A673 (cell line): ENCODE measurements around the gene HAP1. TPM values are rescaled to one million over a fixed set of nuclear protein-coding genes. Genes with fewer than 3 reads are reported as not detected.

Experiments used
- Bru-seq: library from RNA; stranded (reverse); fragments of 400-500 nt; gene quantifications from one replicate; lab custom pipeline; 2021; lab: Mats Ljungman, UMichigan
- BruChase-seq, 2 experiments: library from RNA; stranded (reverse); fragments of 400-500 nt; gene quantifications; one replicate each; lab custom pipeline; 2021; lab: Mats Ljungman, UMichigan
- BruUV-seq: library from RNA; stranded (reverse); fragments of 400-500 nt; replicated peaks from 2 replicates; lab custom pipeline; 2021; lab: Mats Ljungman, UMichigan
- CTCF ChIA-PET: fragments of 300-600 bp; sonication (Branson Sonifier 250); formaldehyde crosslinking; loops from one replicate; lab custom pipeline; 2022; ENCODE audit warnings: antibody characterized with exemption; lab: Charles Lee
- POLR2A ChIA-PET: fragments of 300-600 bp; sonication (Branson Sonifier 250); formaldehyde crosslinking; loops from one replicate; lab custom pipeline; 2022; ENCODE audit warnings: antibody characterized with exemption; ENCODE audit not compliant: low non-redundant PET; lab: Charles Lee
- DNase-seq: peaks from one replicate; pipeline ENCODE4 v3.0.0-alpha.2; 2015; ENCODE audit warnings: low spot score
- H3K27ac ChIP-seq: fragments of 200-600 bp; sonication (generic); 2 replicates; pipeline ENCODE4 v1.5.1; 2016; ENCODE audit warnings: mixed run types, low read depth, mild to moderate bottlenecking, mixed read lengths, antibody characterized with exemption, low read length; ENCODE audit not compliant: poor library complexity, severe bottlenecking
- H3K27me3 ChIP-seq: fragments of 200-600 bp; sonication (generic); replicated peaks from 2 replicates; pipeline ENCODE4 v1.6.1; 2017; ENCODE audit warnings: mixed run types, low read depth, mild to moderate bottlenecking, mixed read lengths, antibody characterized with exemption, low read length; ENCODE audit not compliant: insufficient read depth, poor library complexity
- H3K36me3 ChIP-seq: fragments of 200-600 bp; sonication (generic); 2 replicates; pipeline ENCODE4 v1.6.1; 2016; ENCODE audit warnings: mixed run types, mild to moderate bottlenecking, mixed read lengths, antibody characterized with exemption, low read length; ENCODE audit not compliant: insufficient read depth, poor library complexity, severe bottlenecking
- H3K4me1 ChIP-seq: fragments of 200-600 bp; sonication (generic); 2 replicates; pipeline ENCODE4 v1.6.1; 2017; ENCODE audit warnings: mixed run types, mild to moderate bottlenecking, mixed read lengths, antibody characterized with exemption, low read length; ENCODE audit not compliant: insufficient read depth, poor library complexity, severe bottlenecking
- H3K4me3 ChIP-seq: fragments of 200-600 bp; sonication (generic); 2 replicates; pipeline ENCODE4 v1.5.1; 2016; ENCODE audit warnings: low read depth, mixed run types, mild to moderate bottlenecking, mixed read lengths, low read length; ENCODE audit not compliant: poor library complexity, severe bottlenecking
- H3K9me3 ChIP-seq: fragments of 200-600 bp; sonication (generic); 2 replicates; pipeline ENCODE4 v1.6.1; 2016; ENCODE audit warnings: mixed run types, low read depth, mild to moderate bottlenecking, mixed read lengths, antibody characterized with exemption, low read length; ENCODE audit not compliant: poor library complexity, severe bottlenecking
- EZH2 ChIP-seq: fragments of 200-600 bp; sonication (generic); IDR thresholded peaks from 2 replicates; pipeline ENCODE4 v1.6.1; 2017; ENCODE audit warnings: borderline replicate concordance, low read depth, mild to moderate bottlenecking, mixed read lengths, antibody characterized with exemption, low read length; ENCODE audit not compliant: poor library complexity, severe bottlenecking
- intact Hi-C: fragments of 100-400 bp; cut with micrococcal nuclease; formaldehyde crosslinking; loops from one replicate; pipeline ENCODE4 v1.10.0; 2022; ENCODE audit not compliant: unreplicated experiment
- long read RNA-seq: library from polyadenylated mRNA; stranded (forward); transcript quantifications from one replicate; pipeline ENCODE4 v2.0.0, GENCODE V29; 2022
- total RNA-seq: library from RNA; stranded (reverse); gene quantifications from 2 replicates; pipeline ENCODE4 v1.2.3, GENCODE V29; 2021
- TF ChIP-seq, protein P1 (sequence below): fragments of 300-800, 200-600 bp; sonication (generic); conservative IDR thresholded peaks from 2 replicates; pipeline ENCODE4 v1.5.1; 2017; ENCODE audit warnings: low read depth, mild to moderate bottlenecking, antibody characterized with exemption, low read length, moderate library complexity, mixed read lengths

The HAP1 gene
- total RNA-seq = 1.4 and 1.5 TPM in 2 replicates
- percentile 26 among the genes with signal in this experiment for Bru-seq, nascent RNA
- percentile 28 among the genes with signal in this experiment for BruChase-seq, experiment 1, labeled RNA remaining after a 2-hour chase
- BruChase-seq, experiment 2, labeled RNA remaining after a 6-hour chase = percentile 45 among the genes with signal in this experiment
- long read RNA-seq, partial matches to known transcripts = 0 of 1 reads
- long read RNA-seq, other reads (novel, unspliced or antisense) = 1 of 1 reads

- TF ChIP-seq, protein P1, sequence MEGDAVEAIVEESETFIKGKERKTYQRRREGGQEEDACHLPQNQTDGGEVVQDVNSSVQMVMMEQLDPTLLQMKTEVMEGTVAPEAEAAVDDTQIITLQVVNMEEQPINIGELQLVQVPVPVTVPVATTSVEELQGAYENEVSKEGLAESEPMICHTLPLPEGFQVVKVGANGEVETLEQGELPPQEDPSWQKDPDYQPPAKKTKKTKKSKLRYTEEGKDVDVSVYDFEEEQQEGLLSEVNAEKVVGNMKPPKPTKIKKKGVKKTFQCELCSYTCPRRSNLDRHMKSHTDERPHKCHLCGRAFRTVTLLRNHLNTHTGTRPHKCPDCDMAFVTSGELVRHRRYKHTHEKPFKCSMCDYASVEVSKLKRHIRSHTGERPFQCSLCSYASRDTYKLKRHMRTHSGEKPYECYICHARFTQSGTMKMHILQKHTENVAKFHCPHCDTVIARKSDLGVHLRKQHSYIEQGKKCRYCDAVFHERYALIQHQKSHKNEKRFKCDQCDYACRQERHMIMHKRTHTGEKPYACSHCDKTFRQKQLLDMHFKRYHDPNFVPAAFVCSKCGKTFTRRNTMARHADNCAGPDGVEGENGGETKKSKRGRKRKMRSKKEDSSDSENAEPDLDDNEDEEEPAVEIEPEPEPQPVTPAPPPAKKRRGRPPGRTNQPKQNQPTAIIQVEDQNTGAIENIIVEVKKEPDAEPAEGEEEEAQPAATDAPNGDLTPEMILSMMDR = no peak
- TF ChIP-seq EZH2 = peak; percentile 66
- H3K9me3 ChIP-seq = no peaks in the 10 kb centered on the region
- ChIA-PET CTCF (no interaction called here), POLR2A (no interaction called here)
- no peaks in the 10 kb centered on the region for H3K36me3 ChIP-seq
- intact Hi-C loops = loop anchor here (10.0 kb wide), 1 partner anchor 150 kb away; no protein-coding TSS in a partner anchor
- no TSS peak for BruUV-seq
- no peak within 1 kb of the TSS for H3K27ac ChIP-seq
- H3K4me1 ChIP-seq = no peaks in the 10 kb centered on the region
- H3K4me3 ChIP-seq = peak within 1 kb of the TSS; percentile 39
- peak; percentile 9 for DNase-seq
- H3K27me3 ChIP-seq = peaks cover 26% of the 10 kb centered on the region
Measured at GRCh38 chr17:41734139-41734948, at the start of gene HAP1. Gene HAP1, minus strand, starts transcription at chr17:41734643. Its CDS starts 9 bp downstream, at chr17:41734634.

DNA sequence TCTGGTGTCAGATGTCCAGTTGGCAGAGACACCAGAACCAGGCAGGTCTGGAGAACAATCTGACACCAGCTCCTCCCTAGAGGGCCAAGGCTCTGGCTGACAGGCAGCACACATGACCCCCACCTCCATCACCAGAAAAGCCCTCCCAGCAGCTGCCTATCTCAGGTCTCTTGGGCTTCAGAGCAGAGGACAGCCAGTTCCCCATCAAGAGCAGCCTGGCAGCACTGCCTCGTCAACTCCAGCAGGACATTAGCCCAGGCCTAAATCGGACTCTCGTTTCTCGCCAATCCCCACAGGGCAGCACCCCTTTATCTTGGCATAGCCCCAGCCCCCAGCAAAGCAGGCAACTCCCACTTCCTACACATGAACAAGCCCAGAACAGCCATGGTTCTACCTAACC lies 47.7 kb upstream of the HAP1 start:
- ChIA-PET POLR2A (no interaction called here), CTCF (no interaction called here)
- Histone ChIP-seq H3K36me3 (no peaks in the 10 kb centered on the region), H3K9me3 (no peaks in the 10 kb centered on the region), H3K27ac (no peak overlapping the region), H3K4me3 (no peak overlapping the region), H3K27me3 (no peaks in the 10 kb centered on the region), H3K4me1 (peaks cover 12% of the 10 kb centered on the region)
- intact Hi-C loops = no loop called here
- no TSS peak for BruUV-seq
- no peak for DNase-seq
- TF ChIP-seq EZH2 = no peak
- TF ChIP-seq, protein P1 = no peak

- DNase-seq = no peak
- Histone ChIP-seq H3K4me1 (peaks cover 12% of the 10 kb centered on the region), H3K27ac (no peak overlapping the region), H3K9me3 (no peaks in the 10 kb centered on the region), H3K27me3 (no peaks in the 10 kb centered on the region), H3K4me3 (no peak overlapping the region), H3K36me3 (no peaks in the 10 kb centered on the region)
- ChIA-PET POLR2A (no interaction called here), CTCF (no interaction called here)
- TF ChIP-seq, protein P1 = no peak
- TF ChIP-seq EZH2 = no peak
- BruUV-seq = no TSS peak
- intact Hi-C loops = no loop called here
Measured at GRCh38 chr17:41781404-41782110, 47.1 kb upstream of the HAP1 start.
